HepG2 (cell line): Measurements from ENCODE around the gene TMEM219. TPM values are rescaled to one million over a fixed set of nuclear protein-coding genes. Genes with fewer than 3 reads are reported as not detected.

Experiments
- CBFB ChIP-seq: sonication (generic); formaldehyde crosslinking; IDR thresholded peaks from 2 replicates; pipeline ENCODE4 v1.4.0; 2020; ENCODE audit warnings: missing genetic modification reagents
- MBD4 ChIP-seq: IDR thresholded peaks from 2 replicates; pipeline ENCODE4 v1.6.1; 2012; ENCODE audit warnings: low read length, inconsistent platforms, borderline replicate concordance
- NCOA2 ChIP-seq: sonication (generic); formaldehyde crosslinking; IDR thresholded peaks from 2 replicates; pipeline ENCODE4 v1.8.0; 2022; ENCODE audit warnings: inconsistent platforms
- NFKBIZ ChIP-seq: IDR thresholded peaks from 2 replicates; pipeline ENCODE4 v1.6.1; 2018; ENCODE audit warnings: missing genetic modification reagents, missing compliant biosample characterization
- NFYB ChIP-seq: sonication (generic); formaldehyde crosslinking; IDR thresholded peaks from 2 replicates; pipeline ENCODE4 v1.4.0; 2020; ENCODE audit warnings: missing genetic modification reagents
- NR0B2 ChIP-seq: sonication (generic); formaldehyde crosslinking; IDR thresholded peaks from 2 replicates; pipeline ENCODE4 v1.4.0; 2020; ENCODE audit warnings: mild to moderate bottlenecking, missing genetic modification reagents
- ONECUT2 ChIP-seq: sonication (generic); formaldehyde crosslinking; IDR thresholded peaks from 2 replicates; pipeline ENCODE4 v1.4.0; 2020; ENCODE audit warnings: missing genetic modification reagents
- PLRG1 ChIP-seq: fragments of 450-650 bp; conservative IDR thresholded peaks from 2 replicates; pipeline ENCODE4 v1.6.1; 2016
- RBAK ChIP-seq: sonication (generic); formaldehyde crosslinking; IDR thresholded peaks from 2 replicates; pipeline ENCODE4 v1.5.1; 2020; ENCODE audit warnings: mild to moderate bottlenecking, missing genetic modification reagents
- RBM39 ChIP-seq: fragments of 200-400 bp; formaldehyde crosslinking; IDR thresholded peaks from one replicate; pipeline ENCODE4 v1.6.1; 2018; ENCODE audit warnings: antibody characterized with exemption, mild to moderate bottlenecking, low read depth, low read length; ENCODE audit not compliant: poor library complexity, severe bottlenecking
- RXRA ChIP-seq: sonication (generic); formaldehyde crosslinking; IDR thresholded peaks from 2 replicates; pipeline ENCODE4 v1.5.1; 2020; ENCODE audit warnings: missing genetic modification reagents
- TFDP2 ChIP-seq: sonication (generic); formaldehyde crosslinking; IDR thresholded peaks from 2 replicates; pipeline ENCODE4 v1.4.0; 2020; ENCODE audit warnings: missing genetic modification reagents
- ZBTB10 ChIP-seq: sonication (generic); formaldehyde crosslinking; IDR thresholded peaks from 2 replicates; pipeline ENCODE4 v1.4.0; 2020; ENCODE audit warnings: missing genetic modification reagents, borderline replicate concordance
- ZNF251 ChIP-seq: sonication (generic); formaldehyde crosslinking; IDR thresholded peaks from 2 replicates; pipeline ENCODE4 v1.9.0; 2021; ENCODE audit warnings: mild to moderate bottlenecking, missing genetic modification reagents
- ZNF256 ChIP-seq: sonication (generic); formaldehyde crosslinking; conservative IDR thresholded peaks from 2 replicates; pipeline ENCODE4 v1.4.0; 2020; ENCODE audit warnings: missing genetic modification reagents
- ZNF263 ChIP-seq: sonication (generic); formaldehyde crosslinking; IDR thresholded peaks from 2 replicates; pipeline ENCODE4 v1.4.0; 2020; ENCODE audit warnings: missing genetic modification reagents
- ZNF335 ChIP-seq: sonication (generic); formaldehyde crosslinking; IDR thresholded peaks from 2 replicates; pipeline ENCODE4 v1.4.0; 2020; ENCODE audit warnings: missing genetic modification reagents
- ZNF589 ChIP-seq: sonication (generic); formaldehyde crosslinking; conservative IDR thresholded peaks from 2 replicates; pipeline ENCODE4 v1.8.0; 2022; ENCODE audit warnings: mild to moderate bottlenecking, moderate library complexity, missing genetic modification reagents
- ZNF609 ChIP-seq: sonication (generic); formaldehyde crosslinking; IDR thresholded peaks from 2 replicates; pipeline ENCODE4 v1.4.0; 2020; ENCODE audit warnings: mild to moderate bottlenecking, missing genetic modification reagents, borderline replicate concordance
- ZNF644 ChIP-seq: IDR thresholded peaks from 2 replicates; pipeline ENCODE4 v1.6.1; 2016; ENCODE audit warnings: low read depth
- ZSCAN22 ChIP-seq: sonication (generic); formaldehyde crosslinking; IDR thresholded peaks from 2 replicates; pipeline ENCODE4 v1.4.0; 2020; ENCODE audit warnings: mild to moderate bottlenecking, missing genetic modification reagents
- polyA plus RNA-seq, 8 experiments: library from polyadenylated mRNA; depleted of rRNA in 3 of 8; stranded (reverse) in 7 of 8; unstranded in 1 of 8; fragments of >200 nt; fragmentation: Illumina TruSeq in 4 of 8; extraction: Trizol in 4 of 8; gene quantifications; 2 replicates each; pipeline versions ENCODE4 v1.2.1 to v1.2.3, GENCODE V29; 2011 to 2016; ENCODE audit warnings: low read depth in 4 of 8, missing spikeins in 1 of 8, mixed read lengths in 1 of 8; ENCODE audit not compliant: insufficient read depth in 1 of 8
- total RNA-seq, 5 experiments: library from RNA; depleted of rRNA; stranded (reverse); fragments of >200 nt; fragmentation: Illumina TruSeq; extraction: Trizol; gene quantifications; 2 replicates each; pipeline ENCODE4 v1.2.3, GENCODE V29; 2016; ENCODE audit warnings: low read depth in 1 of 5

Gene TMEM219
- total and polyA plus RNA-seq, 2 of the 13 experiments (the other 11 are each of a cell fraction or from before 2014, with no cell fraction given): 105 to 115 TPM

GRCh38 chr16:29961479-29962343, at the start of gene TMEM219 (continued):
- TF ChIP-seq ZSCAN22 (CRISPR knock-in tag) (no peak), MBD4 (no peak), NR0B2 (CRISPR knock-in tag) (peak; percentile 66; the same call in 1 of the 2 replicates), ZNF335 (peak; percentile 74; the same call in 1 of the 2 replicates), ZNF644 (CRISPR knock-in tag) (no peak), ZNF589 (CRISPR knock-in tag) (peak; percentile 77; the same call in 1 of the 2 replicates), NCOA2 (peak; percentile 51), NFYB (no peak), NFKBIZ (no peak), CBFB (no peak), ZNF263 (CRISPR knock-in tag) (peak; percentile 55; the same call in 1 of the 2 replicates), RXRA (CRISPR knock-in tag) (peak; percentile 33; the same call in 1 of the 2 replicates), RBAK (CRISPR knock-in tag) (no peak; the same call in 1 of the 2 replicates), ZNF251 (CRISPR knock-in tag) (no peak), TFDP2 (CRISPR knock-in tag) (peak; percentile 79), ZNF256 (CRISPR knock-in tag) (0 out of 2 replicates have a peak, but pooled peaks have one; percentile 18), RBM39 (peak; percentile 17), ONECUT2 (CRISPR knock-in tag) (no peak), ZBTB10 (CRISPR knock-in tag) (no peak), PLRG1 (no peak), ZNF609 (CRISPR knock-in tag) (no peak)
